ENCODE measurements around the gene CARMIL1. TPM values are rescaled to one million over a fixed set of nuclear protein-coding genes. Genes with fewer than 3 reads are reported as not detected.
A peak's percentile ranks its signal among the peaks of the same experiment; 100 is the strongest.

CARMIL1 gene
- total RNA-seq, 1 donor from 2014 or later: 11.8 TPM

DNA sequence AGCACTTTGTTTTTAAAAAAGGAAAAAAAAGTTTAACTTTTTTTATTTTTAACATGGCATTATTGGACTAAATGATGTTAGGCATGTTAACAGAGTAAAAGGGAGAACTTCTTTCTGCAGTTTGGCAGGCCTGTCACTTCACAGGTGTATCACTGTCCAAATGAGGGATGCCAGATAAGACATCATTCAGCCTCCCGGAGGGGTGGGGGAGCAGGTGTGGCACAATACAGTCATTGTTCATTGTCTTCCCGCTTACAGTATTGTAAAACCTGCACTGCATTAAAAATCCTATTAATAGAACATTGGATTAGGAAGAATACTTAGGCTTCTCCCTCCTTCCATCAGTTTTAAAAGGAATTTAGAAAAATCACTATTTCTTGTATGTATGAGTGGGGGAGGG lies 80.7 kb downstream of the CARMIL1 start:
- Mint-ChIP-seq H3K27ac (no peak overlapping the region), H3K36me3 (no peaks in the 10 kb centered on the region), H3K4me1 (ENCODE audit: unreplicated experiment) (peaks cover 20% of the 10 kb centered on the region), H3K9me3 (no peaks in the 10 kb centered on the region), H3K4me3 (no peak overlapping the region), H3K27me3 (no peaks in the 10 kb centered on the region)
- DNase-seq (ENCODE audit: extremely low spot score, unreplicated experiment): no peak
- TF ChIP-seq, protein P1, sequence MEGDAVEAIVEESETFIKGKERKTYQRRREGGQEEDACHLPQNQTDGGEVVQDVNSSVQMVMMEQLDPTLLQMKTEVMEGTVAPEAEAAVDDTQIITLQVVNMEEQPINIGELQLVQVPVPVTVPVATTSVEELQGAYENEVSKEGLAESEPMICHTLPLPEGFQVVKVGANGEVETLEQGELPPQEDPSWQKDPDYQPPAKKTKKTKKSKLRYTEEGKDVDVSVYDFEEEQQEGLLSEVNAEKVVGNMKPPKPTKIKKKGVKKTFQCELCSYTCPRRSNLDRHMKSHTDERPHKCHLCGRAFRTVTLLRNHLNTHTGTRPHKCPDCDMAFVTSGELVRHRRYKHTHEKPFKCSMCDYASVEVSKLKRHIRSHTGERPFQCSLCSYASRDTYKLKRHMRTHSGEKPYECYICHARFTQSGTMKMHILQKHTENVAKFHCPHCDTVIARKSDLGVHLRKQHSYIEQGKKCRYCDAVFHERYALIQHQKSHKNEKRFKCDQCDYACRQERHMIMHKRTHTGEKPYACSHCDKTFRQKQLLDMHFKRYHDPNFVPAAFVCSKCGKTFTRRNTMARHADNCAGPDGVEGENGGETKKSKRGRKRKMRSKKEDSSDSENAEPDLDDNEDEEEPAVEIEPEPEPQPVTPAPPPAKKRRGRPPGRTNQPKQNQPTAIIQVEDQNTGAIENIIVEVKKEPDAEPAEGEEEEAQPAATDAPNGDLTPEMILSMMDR (conservative IDR thresholded peaks at IDR 0.05): no peak

DNA sequence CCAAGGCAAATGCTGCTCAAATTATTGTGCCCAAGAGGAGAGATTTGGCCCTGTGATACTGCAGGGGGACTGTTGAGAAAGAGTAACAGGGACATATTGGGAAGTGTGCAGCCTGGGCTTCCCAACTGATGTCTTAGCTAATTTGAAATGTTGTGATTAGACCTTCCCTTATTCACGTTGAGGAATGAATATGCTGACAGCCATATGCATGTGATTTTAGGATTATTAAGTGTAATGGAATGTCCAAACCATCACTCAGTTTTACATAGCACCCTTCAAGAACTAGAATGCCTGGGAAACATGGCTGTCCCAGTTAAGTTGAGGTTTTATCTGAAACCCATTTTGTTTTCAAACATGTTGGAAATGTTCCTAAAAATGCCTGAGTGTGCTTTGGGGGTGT lies 81.4 kb downstream of the CARMIL1 start:
- no peak overlapping the region for H3K4me3 Mint-ChIP-seq
- H3K4me1 Mint-ChIP-seq (ENCODE audit: unreplicated experiment): peaks cover 20% of the 10 kb centered on the region
- no peaks in the 10 kb centered on the region for H3K36me3 Mint-ChIP-seq
- TF ChIP-seq, protein P1 (conservative IDR thresholded peaks at IDR 0.05): no peak
- DNase-seq (ENCODE audit: extremely low spot score, unreplicated experiment): no peak
- H3K27ac Mint-ChIP-seq: peak overlapping the region; percentile 4
- H3K27me3 Mint-ChIP-seq: no peaks in the 10 kb centered on the region
- no peaks in the 10 kb centered on the region for H3K9me3 Mint-ChIP-seq

DNA sequence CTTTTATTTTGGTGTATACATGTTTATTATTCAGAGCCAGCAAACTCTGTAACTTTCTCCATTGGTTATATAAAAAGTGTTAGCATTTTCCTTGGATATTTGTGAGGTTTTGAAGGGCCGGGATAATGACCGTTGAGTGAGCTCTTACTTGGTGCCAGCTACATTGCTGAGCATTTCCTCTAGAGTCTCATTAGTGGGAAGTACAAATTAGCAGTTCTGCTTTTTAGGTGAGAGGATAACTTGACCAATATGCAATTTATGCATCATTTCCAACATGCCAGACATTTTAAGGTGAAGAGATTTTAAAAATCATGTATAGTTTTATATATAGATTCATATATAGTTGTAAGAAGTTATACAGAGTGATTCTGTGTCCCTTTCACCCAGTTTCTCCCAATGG lies 84.3 kb downstream of the CARMIL1 start:
- Mint-ChIP-seq H3K27ac (no peak overlapping the region), H3K4me3 (no peak overlapping the region), H3K4me1 (ENCODE audit: unreplicated experiment) (peaks cover 30% of the 10 kb centered on the region), H3K36me3 (no peaks in the 10 kb centered on the region), H3K9me3 (no peaks in the 10 kb centered on the region), H3K27me3 (no peaks in the 10 kb centered on the region)
- DNase-seq (ENCODE audit: extremely low spot score, unreplicated experiment): no peak
- TF ChIP-seq, protein P1 (conservative IDR thresholded peaks at IDR 0.05): no peak

DNA sequence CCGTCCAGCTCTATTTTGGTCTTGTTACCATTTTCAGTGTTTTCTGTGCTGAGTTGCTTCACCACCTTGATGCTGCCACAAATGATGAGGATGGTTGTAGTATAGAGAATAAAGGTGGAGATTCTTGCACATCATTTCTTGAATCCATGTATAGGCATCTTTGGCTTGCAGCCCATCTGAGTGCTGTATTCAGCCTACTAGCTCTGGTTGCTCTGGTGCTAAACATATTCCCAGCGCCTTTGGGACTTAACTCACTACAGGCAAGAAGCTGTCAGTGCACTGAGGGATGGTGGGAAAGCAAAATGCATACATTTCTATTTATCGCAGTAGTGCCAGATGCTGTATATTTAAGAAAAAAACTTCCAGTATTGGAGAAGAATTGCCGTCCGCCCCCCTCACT lies 86.0 kb downstream of the CARMIL1 start:
- no peaks in the 10 kb centered on the region for H3K36me3 Mint-ChIP-seq
- H3K27ac Mint-ChIP-seq: no peak overlapping the region
- no peaks in the 10 kb centered on the region for H3K27me3 Mint-ChIP-seq
- H3K4me1 Mint-ChIP-seq (ENCODE audit: unreplicated experiment): peaks cover 18% of the 10 kb centered on the region
- TF ChIP-seq, protein P1 (conservative IDR thresholded peaks at IDR 0.05): no peak
- H3K4me3 Mint-ChIP-seq: no peak overlapping the region
- DNase-seq (ENCODE audit: extremely low spot score, unreplicated experiment): no peak
- no peaks in the 10 kb centered on the region for H3K9me3 Mint-ChIP-seq

DNA sequence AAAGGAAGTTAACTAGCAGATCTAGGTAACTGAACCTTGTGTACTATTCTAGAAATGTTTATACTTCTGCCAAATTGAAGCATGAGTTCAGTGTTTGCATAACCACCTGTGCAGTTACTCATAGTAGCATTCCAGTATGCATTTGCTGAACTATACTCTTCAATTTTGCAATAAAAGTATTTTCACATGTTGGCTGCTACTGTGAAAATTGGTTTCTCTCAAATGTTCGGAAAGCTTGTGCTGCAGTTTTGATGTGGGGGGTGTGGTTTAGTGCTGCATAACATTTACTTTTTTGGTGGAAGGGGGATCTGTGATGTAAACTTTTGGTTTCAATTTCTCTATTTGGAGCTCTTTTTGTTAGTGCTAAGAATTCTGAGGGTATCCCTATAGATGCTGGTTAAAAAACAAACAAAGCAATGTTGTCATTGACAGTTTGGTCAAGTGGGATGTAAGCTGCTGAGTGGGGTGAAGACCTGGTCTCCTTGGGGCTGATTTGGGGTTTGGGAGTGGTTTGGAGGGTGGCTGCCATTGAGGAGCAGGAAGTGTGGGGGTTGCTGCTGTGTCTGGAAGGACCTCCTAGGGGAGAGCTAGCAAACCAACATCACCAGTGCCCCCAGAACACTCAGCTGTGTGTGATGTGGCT lies 87.8 kb downstream of the CARMIL1 start:
- Mint-ChIP-seq H3K4me3 (no peak overlapping the region), H3K9me3 (peaks cover 5% of the 10 kb centered on the region), H3K36me3 (no peaks in the 10 kb centered on the region), H3K4me1 (ENCODE audit: unreplicated experiment) (peaks cover 10% of the 10 kb centered on the region), H3K27me3 (no peaks in the 10 kb centered on the region), H3K27ac (no peak overlapping the region)
- TF ChIP-seq, protein P1 (conservative IDR thresholded peaks at IDR 0.05): no peak
- DNase-seq (ENCODE audit: extremely low spot score, unreplicated experiment): no peak

Data from type B pancreatic cell (in vitro differentiated cells).